HG03469 (cell line): Measurements from ENCODE around the gene JCAD.
"Not testable (repeated sequence)": the region's sequence is repeated elsewhere in the genome, so short reads cannot be mapped to it uniquely, and the experiment has no call there.

Experiments
- ATAC-seq: cut with Tn5 transposase; IDR thresholded peaks from one replicate; pipeline ENCODE4 v1.9.1; 2021; ENCODE audit warnings: mild to moderate bottlenecking, moderate library complexity, moderate number of reproducible peaks; ENCODE audit not compliant: unreplicated experiment

Gene JCAD

DNA sequence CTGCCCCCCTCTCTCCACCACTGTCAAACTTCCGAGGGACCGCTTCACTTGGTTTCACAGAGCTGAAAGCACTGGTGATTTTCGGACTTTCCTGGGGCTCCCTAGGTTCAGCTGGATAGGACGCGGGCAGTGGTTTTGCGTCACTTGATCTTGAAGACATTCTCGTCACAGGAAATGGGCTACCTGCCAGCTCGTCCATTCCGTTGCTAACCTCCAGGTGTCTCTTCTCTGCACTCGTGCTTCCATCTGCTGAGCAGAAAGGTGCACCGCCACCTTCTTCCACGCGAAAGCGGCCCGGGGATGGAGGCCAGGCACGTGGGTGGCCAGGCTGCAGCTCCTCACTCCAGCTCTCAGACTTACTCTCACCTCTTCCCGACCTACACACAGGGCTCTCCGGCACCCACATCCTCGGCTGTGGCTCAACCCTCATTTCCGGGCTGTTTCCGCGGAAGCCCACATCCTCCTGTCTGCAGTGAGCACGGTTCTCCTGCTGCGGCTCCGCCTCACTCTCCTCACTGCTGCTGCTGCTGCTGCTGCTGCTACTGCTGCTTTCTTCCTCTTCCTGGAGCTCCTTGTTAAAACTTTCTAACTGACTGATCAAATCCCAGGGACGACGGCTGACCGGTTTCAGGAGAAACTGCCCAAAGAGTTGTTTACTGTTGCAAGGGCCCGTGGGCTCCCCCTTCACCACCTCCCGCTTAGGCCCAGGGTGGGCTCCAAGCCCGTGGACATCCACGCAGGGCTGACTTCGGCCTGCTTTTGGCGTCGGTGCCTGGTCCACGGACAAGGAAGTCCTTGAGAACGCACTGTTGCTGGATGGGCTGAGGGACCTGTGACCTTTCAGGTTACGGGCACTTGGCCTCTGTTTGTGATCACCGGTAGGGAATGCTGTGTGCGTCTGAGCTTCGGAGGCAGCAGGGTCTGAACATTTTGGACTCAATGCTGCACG, 32.1 kb downstream of the JCAD start:
- ATAC-seq = peak; percentile 69

DNA sequence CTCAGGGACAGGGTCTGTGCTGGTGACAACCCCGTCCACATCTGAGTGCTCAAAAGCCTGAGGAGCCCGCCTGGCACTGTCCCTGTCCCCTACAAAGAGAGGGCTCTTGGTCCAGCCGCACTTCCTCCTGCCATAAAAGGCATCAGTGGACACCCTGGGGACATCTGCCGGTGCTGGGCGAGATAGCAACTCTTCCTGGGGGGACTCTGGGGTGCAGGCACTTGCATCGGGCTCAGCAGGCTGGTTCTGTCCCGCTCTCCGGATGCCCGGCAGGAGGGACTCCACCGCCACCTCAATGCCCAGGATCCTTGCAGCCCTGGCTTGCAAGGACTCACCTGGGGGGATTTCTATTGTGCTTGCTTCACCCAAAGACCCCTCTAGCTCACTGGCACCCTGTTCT, 32.8 kb downstream of the JCAD start:
- ATAC-seq = no peak

DNA sequence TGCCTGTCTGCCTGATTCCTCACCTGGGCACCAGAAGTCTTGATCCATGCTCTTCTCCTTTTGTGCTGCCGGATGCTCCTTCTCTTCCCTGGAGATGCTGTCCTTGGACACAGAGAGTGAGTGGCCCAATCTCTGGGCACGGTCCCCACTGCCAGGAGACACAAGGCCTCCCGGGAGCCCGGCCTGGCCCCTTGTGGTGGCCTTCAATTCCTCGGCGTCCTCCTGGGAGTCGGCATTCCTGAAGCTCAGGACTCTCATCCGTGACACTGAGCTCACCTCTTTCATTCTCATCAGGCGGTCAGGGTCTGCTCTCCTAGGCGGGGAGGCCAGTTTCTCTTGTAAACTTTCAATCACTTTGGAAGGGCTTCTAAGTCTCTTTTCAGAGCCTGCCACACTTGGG, 33.3 kb downstream of the JCAD start:
- no peak for ATAC-seq

DNA sequence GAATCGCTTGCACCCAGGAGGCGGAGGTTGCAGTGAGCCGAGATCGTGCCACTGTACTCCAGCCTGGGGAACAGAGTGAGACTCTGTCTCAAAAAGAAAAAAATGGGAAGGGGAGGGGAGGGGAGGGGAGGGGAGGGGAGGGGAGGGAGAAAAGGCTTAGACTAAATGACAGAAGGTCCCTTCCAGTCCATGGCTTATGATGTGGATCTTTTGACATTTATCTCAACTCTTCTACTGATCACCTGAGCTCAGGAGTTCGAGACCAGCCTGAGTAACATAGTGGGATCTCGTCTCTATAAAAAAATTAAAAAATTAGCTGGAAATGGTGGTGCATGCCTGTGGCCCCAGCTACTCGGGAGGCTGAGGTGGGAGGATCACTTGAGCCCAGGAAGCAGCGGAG, 34.0 kb downstream of the JCAD start:
- ATAC-seq = not testable (repeated sequence)

DNA sequence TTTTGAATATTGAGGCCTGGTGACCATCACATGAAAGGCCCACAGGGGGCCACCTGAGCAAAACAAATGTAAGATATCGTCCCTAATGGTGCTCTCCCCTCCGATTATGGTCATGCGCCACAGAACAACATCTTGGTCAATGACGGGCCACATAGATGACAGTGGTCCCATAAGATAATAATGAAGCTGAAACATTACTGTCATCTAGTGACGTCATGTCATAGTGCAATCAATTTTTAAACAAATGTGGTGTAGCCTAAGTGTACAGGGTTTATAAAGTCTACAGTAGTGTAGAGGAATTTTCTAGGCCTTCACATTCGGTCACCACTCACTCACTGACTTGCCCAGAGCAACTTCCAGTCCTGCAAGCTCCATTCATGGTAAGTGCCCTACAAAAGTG, 36.8 kb downstream of the JCAD start:
- no peak for ATAC-seq

DNA sequence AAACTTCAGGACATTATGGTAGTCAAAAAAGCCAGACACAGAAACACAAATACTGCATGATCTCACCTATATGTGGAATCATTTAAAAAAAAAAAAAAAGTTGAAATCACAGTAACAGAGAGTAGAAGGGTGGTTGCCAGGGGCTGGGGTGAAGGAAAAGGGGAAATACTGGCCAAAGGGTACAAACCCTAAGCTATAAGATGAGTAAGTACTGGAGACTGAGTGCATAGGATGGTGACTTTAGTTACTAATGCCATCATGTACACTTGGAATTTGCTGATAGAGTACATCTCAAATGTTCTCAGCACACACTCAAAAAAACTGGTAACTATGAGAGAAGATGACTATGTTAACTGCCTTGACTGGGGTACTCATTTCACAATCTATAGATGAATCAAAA, 39.9 kb downstream of the JCAD start:
- ATAC-seq = no peak

DNA sequence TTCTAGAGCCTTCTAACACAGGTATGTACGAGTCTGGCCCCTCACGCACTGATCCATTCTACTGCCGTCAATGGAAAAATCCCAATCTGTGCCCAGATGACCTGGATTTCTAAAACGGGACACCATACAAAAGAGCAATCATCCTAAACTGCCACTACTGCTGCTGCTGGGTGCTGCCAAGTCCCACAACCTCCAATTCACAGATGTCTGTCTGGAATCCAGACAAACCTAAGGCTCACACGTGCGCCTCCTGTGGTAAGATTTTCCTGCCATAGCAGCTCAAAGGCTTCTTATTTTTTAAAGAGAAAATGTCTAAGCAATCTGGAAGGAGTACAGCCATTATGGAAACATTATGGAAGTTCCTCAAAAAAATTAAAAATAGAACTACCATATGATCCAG, 40.9 kb downstream of the JCAD start:
- ATAC-seq = no peak

DNA sequence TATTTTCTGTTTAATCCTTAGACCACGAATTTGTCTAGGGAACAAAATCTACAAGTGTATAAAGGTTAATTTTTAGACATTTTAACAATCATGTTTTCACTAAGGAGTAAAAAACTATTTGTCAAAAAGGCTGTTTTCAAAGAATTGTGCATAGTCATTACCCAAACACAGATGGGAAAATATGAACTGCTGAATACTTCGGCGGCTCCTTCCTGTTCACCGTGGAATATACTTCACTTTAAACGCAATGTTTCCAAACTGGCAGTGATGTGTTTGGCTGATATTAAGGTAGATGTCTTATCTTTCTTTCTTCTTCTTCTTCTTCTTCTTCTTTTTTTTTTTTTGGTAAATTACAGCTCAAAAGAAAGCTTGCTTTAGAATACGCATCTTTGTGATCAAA, 41.4 kb downstream of the JCAD start:
- no peak for ATAC-seq

DNA sequence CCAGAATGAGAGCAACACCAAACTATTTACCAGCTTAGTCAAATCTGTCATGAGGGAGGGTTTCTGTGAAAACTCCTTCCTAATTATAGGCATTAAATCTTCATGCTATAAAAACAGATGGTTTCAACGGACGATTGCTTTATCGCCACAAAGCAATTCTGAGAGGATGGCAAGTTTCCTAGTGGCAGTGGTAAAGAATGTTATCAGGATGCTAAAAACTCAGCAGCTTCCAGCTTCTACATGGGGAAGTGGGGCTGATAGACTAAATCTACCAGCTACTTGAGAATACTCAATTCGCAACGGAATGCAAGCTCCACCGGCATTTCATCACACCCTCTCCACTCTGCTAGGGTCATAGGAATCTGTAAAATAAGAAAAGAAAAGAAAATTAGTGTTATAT, 41.8 kb downstream of the JCAD start:
- ATAC-seq = no peak

DNA sequence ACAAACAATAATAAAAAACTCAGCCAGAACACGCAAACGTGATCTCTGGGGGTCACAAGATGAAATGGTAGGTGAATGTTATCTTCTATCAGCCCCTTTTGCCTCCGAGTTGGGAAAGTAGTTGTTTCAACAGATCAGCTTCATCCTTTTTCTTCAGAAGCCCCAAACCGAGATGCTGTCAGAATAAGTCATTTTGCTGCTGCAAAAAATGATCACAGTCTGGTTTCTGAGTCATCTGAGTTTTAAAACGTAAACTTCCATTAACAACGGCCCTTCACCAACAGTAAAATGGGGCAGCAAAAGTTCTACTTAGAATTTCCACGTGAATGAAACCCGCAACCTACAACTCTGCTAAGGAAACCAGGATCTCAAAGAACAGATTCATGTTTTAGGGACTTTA, 44.9 kb downstream of the JCAD start:
- no peak for ATAC-seq

DNA sequence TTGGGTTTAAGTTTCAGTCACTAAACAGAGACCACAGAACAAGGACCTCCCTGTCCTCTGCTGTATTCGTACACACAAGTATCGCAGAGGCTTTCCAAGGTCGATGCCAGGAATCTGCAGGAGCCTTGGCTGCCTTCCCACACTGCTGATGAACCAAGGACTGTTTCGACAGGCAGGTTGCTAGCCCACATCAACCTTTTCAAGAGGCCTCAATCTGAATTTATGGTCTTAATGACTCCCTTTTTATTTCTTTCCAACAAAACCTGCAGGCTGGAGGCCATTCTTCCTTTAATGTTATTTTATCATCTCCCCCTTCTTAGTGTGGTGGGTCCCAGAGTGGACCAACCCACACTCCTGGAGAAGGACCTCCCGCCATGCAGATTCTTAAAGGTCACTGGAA, 45.6 kb downstream of the JCAD start:
- ATAC-seq = no peak

DNA sequence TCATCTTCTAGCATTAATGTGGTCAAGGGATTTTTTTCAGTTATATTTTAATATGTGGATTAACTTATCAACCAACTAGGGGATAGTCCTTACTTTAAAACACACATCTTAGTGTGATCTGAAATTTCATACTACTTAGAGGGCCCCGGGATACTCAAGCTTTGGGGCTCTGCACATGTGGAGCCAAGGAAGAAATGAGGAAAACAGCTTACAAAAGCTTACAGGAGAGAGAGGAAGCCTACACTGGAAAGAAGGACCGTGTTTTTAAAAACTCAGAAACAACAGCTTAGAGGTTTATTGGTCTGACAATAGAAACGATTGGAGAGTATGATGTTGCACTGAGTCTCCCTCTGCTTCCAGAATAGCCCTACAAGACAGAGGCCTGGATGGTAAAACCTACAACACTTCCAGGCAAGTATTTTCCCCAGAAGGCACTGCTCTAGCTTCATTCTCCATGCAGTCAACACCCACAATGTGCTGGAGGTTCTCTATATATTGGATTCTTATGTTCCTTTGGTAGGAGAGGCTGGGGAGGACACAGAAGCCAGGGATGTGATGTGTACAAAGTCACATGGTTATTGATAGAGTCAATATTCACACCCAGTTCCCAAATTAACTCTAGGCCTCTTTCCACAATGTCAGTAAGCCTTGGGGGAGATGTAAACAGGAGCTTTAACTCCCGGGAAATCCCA, 47.3 kb downstream of the JCAD start:
- no peak for ATAC-seq

DNA sequence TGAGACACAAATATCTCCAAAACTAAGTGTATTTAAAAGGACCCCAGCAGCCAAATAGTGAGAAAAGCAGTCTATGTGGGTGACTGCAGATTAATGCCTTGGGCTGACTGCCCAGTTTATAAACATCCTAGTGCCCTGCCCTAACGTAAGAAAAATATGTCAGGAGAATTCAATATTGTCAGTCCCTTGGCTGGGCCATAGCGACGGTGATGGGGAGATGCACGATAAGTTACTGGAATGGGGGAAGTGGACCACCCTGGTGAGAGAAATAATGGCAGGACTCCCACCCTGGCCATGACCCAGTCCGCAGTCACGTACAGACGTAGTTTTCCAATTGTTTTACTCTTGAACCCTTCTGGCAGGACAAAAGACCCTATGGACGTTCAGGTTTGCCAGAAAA, 48.0 kb downstream of the JCAD start:
- no peak for ATAC-seq

DNA sequence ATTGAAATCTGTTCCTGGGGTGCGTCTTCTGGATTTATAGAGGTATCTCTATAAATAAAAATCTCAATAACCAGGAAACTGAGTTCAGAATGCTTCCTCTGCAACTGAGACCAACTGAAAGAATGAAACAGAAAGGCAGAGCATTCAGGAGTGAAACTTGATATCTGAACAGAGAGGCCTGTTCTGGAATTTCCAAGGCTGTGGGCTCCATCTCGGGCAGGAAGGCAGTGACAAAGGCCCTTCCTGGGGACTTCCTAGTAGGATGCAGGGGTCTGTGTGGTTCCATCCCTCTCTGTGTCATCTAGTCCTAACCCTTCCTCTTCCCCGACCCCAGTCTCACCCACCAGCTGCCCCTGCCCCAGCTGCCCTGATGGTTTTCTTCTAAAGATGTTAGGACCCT, 52.0 kb downstream of the JCAD start:
- no peak for ATAC-seq

DNA sequence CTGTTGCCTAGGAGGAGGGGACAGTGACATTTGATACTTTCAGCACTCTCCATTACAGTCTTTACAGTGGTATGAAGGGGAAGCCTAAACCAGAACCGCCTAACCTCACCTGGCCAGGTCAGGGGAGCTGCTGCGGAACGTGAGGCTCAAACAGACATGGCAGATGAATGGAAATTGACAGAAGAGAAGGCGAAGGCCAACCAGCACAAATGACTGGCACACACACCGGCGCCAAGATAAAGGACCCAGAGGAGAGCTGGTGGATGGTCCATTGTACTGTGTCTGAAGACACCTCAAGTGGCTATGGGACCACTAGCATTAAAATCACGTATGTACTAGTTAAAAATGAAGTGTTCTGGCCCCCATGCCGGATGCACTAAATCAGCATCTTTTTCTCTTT, 53.0 kb downstream of the JCAD start:
- no peak for ATAC-seq

DNA sequence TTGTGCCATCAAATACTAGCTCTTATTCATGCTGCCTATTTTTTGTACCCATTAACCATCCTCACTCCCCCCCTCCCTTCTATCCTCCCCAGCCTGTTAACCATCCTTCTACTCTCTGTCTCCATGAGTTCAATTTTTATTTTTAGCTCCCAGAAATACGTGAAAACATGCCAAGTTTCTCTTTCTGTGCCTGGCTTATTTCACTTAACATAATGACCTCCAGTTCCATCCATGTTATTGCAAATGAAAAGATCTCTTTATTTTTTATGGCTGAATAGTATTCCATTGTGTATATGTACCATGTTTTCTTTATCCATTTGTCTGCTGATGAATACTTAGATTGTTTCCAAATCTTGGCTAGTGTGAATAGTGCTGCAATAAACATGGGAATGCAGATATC, 54.3 kb downstream of the JCAD start:
- ATAC-seq = not testable (repeated sequence)

DNA sequence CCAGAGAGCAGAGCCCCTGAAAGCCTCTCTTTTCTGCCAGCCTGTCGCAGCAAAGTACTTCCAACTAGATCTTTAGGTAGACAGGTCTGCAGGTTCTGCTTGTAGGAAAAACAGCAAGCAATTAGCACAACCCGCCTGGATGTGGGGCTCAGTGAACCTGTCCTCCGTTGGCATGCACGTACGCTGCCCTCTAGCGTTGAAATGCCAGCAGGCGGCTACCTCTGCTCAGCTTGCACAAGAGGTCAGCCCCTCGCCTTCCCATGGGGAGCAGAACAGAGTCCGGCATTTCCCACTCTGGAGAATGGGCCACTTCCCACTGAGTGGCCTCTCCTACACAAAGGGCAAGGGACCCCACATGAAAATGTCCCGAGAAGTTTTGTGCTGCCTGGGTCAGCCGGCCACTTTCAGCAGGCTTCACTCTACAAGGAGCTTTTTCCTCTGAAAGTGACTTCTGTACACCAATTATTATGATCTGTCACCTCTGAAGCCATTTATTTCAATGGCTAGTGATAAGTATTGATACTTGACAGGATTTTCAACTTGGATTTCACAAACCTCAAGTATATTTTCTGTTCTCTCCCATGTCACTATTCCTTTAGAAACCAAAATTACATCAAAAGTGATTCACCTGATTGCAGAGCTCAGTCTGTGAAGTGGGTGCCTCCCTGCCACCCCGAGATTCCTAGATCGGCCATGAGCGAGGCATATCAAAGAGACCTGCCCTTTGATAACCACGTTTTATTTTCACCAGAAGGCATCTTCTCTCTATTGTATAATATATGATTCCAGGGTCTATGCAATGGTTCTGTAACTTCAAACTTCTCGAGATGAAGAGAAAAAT, 56.7 kb downstream of the JCAD start:
- ATAC-seq = no peak

DNA sequence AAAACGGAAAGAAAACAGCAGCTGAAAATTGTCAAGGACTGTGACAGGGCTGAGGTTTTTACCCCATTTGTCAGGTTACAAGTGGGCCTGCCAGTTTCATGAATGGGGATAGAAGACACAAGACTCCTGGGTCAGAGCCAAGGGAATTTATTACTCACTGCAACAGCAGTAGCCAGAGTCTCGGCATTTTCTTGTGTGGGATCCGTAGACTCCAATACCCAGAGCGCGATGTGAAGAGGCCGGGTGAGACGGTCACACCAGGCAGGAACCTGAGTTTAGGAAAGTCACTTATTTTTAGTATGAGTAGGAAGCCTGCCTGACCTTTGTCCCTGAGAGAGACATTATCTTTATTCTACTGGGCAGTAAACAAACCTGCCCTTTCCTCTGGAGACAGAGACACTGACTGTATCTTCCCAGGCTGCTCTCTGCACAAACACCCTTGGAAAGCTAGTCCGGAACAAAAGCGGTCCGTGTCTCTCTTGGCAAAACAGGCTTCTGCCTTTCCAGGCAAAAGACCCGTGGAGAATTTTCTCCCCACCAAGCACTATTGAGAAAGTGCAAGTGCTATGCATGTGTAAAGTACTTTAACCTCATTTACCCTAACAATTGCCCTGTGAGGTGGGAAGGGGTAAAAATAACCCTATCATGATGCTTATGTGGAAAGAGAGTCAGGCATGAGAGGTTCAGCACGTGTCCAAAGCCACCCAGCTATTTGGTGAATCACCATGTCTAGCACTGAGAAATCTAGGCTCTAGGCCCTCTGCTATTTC, 58.4 kb downstream of the JCAD start:
- no peak for ATAC-seq

DNA sequence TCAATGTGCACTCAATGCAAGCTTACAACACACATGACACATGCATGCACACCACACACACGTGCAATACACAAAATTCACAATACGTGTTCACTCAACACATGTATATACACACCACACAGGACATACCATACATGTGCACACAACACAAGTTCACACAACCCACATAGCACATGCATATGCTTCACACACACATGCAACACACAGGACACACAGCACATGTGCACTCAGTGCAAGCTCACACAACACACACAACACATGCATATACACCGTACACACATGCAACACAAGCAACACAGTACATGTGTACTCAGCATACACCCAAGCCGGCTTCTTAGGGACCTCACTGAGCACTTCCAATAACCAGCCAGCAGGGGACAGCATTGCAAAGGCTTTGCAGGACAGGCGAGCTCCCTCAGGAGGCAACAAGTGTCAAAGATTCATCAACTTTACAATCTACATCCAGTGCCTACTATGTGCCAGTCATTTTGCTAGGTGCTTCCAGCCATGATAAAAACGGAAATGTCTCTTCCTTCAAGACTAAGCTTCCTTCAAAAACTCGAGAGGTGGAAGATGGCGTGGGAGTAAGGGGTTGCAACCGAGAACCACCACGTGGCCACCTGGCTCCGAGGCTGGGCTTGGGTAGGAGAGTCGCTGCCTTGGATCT, 61.1 kb downstream of the JCAD start:
- ATAC-seq = peak; percentile 74

DNA sequence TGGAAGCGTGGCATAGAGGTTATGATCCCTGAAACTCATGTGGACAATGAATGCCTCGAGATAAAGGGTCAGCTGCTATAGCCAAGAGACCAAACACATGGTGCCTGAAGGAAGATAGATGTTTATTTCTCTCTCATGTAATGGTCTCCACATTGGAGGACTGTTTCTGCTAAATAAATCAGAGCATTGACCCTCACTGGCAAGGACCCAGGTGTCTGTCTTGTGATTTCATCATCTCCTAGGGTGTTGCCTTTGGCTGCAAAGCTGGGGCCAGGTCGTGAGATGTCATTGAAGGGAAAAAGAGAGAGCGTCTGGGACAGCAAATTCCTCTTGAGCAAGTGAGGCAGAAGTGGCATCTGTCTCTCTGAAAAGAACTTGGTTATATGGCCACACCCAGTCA, 64.6 kb downstream of the JCAD start:
- ATAC-seq = no peak
